Stomach (tissue), 4 donors: Measurements from ENCODE around the gene KDM5A.
"Not testable (repeated sequence)": the region's sequence is repeated elsewhere in the genome, so short reads cannot be mapped to it uniquely, and the experiment has no call there.

Experiments
- EP300 ChIP-seq: sonication (generic); formaldehyde crosslinking; IDR thresholded peaks from one replicate; pipeline ENCODE4 v1.6.1; 2017; ENCODE audit warnings: antibody characterized with exemption
- POLR2A ChIP-seq, 4 donors: fragments of 450-650 bp; IDR thresholded peaks; one replicate each; pipeline ENCODE4 v1.6.1; 2016; ENCODE audit warnings: antibody characterized with exemption in 4 of 4, control low read depth in 2 of 4, mild to moderate bottlenecking in 1 of 4, moderate library complexity in 1 of 4
- POLR2AphosphoS5 ChIP-seq, 3 donors: sonication (generic); formaldehyde crosslinking; IDR thresholded peaks; one replicate each; pipeline ENCODE4 v1.6.1; 2016; ENCODE audit warnings: antibody characterized with exemption in 3 of 3
- TF ChIP-seq, protein P1 (sequence below), 7 experiments: fragments of 450-650 bp in 4 of 7; fragments of 200-600 bp in 3 of 7; sonication (generic) in 3 of 7; IDR thresholded peaks; one replicate each; pipeline ENCODE4 v1.5.1; 2016 to 2019; ENCODE audit warnings: antibody characterized with exemption in 7 of 7, control low read depth in 2 of 7, mild to moderate bottlenecking in 1 of 7

- TF ChIP-seq, protein P1, sequence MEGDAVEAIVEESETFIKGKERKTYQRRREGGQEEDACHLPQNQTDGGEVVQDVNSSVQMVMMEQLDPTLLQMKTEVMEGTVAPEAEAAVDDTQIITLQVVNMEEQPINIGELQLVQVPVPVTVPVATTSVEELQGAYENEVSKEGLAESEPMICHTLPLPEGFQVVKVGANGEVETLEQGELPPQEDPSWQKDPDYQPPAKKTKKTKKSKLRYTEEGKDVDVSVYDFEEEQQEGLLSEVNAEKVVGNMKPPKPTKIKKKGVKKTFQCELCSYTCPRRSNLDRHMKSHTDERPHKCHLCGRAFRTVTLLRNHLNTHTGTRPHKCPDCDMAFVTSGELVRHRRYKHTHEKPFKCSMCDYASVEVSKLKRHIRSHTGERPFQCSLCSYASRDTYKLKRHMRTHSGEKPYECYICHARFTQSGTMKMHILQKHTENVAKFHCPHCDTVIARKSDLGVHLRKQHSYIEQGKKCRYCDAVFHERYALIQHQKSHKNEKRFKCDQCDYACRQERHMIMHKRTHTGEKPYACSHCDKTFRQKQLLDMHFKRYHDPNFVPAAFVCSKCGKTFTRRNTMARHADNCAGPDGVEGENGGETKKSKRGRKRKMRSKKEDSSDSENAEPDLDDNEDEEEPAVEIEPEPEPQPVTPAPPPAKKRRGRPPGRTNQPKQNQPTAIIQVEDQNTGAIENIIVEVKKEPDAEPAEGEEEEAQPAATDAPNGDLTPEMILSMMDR (IDR thresholded peaks at IDR 0.05), result not testable (repeated sequence)
- not testable (repeated sequence) for TF ChIP-seq POLR2A (IDR thresholded peaks at IDR 0.05); POLR2AphosphoS5 (IDR thresholded peaks at IDR 0.05); EP300
Measured at GRCh38 chr12:435737-436136, 46.6 kb upstream of the KDM5A start.
